ENCODE data around the gene SIM2. TPM values are rescaled to one million over a fixed set of nuclear protein-coding genes. Genes with fewer than 3 reads are reported as not detected.

Gene SIM2
- total RNA-seq (not detected in 2 replicates), polyA plus RNA-seq (not detected in 2 replicates), polyA minus RNA-seq (0.07 TPM in 1 of 2 replicates, not detected in the other)
- 0.02 TPM for total RNA-seq (2013)

GRCh38 chr21:36698981-36699545 lies at the start of gene SIM2:
Gene SIM2, plus strand, starts transcription at chr21:36699115. Its CDS starts 632 bp downstream, at chr21:36699747.
- no peaks in the 10 kb centered on the region for H4K20me1 ChIP-seq (ENCODE audit: control insufficient read depth, insufficient read depth, low read length, poor library complexity, severe bottlenecking)
- no peaks in the 10 kb centered on the region for H3K9me3 Mint-ChIP-seq (ENCODE audit: insufficient read depth)
- H3K4me2 ChIP-seq (replicated peaks; ENCODE audit: low read depth, low read length, poor library complexity, severe bottlenecking), result peak within 1 kb of the TSS; percentile 60
- ATAC-seq (ENCODE audit: low read depth), result no peak
- peaks cover 19 to 32% of the 10 kb centered on the region in 2 donors for H3K4me1 ChIP-seq (ENCODE audit: control insufficient read depth in 2 of 2, insufficient read depth in 2 of 2, low read length in 2 of 2)
- H3K36me3 ChIP-seq (replicated peaks in 1 of 2; ENCODE audit: control extremely low read depth in 1 of 2, control insufficient read depth in 1 of 2, extremely low read depth in 1 of 2, insufficient read depth in 2 of 2, low read length in 1 of 2), result no peaks in the 10 kb centered on the region
- no peak for DNase-seq
- H3K4me3 ChIP-seq (ENCODE audit: control extremely low read depth in 1 of 5, extremely low read depth in 1 of 5, insufficient read depth in 1 of 5, low read depth in 2 of 5, low read length in 4 of 5), result no peak within 1 kb of the TSS
- peak within 1 kb of the TSS; percentile 46 for H3K4me3 Mint-ChIP-seq
- peaks cover 0 to 87% (median 62%) of the 10 kb centered on the region in 4 experiments for H3K27me3 ChIP-seq (replicated peaks in 1 of 4; ENCODE audit: control extremely low read depth in 1 of 4, control insufficient read depth in 3 of 4, insufficient read depth in 4 of 4, low read length in 3 of 4)
- no peak within 1 kb of the TSS for H3K9ac ChIP-seq (ENCODE audit: low read length)
- no peaks in the 10 kb centered on the region for H3K79me2 ChIP-seq (ENCODE audit: control insufficient read depth, insufficient read depth, low read length)
- intact Hi-C loops (cut with micrococcal nuclease), result no loop called here
- CTCF ChIA-PET, result no interaction called here
- no peak within 1 kb of the TSS for H3K27ac ChIP-seq (ENCODE audit: low read length in 2 of 2)
- H3K27ac Mint-ChIP-seq, result no peak within 1 kb of the TSS
- peaks cover 0 to 47% (median 0%) of the 10 kb centered on the region in 3 donors for H3K9me3 ChIP-seq (ENCODE audit: control extremely low read depth in 1 of 3, control insufficient read depth in 2 of 3, insufficient read depth in 1 of 3, low read length in 2 of 3)
- H2AFZ ChIP-seq (ENCODE audit: insufficient read depth, low read depth, low read length, poor library complexity, severe bottlenecking), result no peak within 1 kb of the TSS
- 5% methylated on average over 55 of the region's 70 CpGs for WGBS (ENCODE audit: insufficient coverage)
- TF ChIP-seq CTCF (IDR thresholded peaks at IDR 0.05), result no peak
- TF ChIP-seq EZH2 (IDR thresholded peaks at IDR 0.05; ENCODE audit: borderline replicate concordance, insufficient read depth, low read depth, low read length, poor library complexity, severe bottlenecking), result no peak
- POLR2A ChIA-PET, result no interaction called here
- H3K27me3 Mint-ChIP-seq, result peaks cover 49% of the 10 kb centered on the region
- H3K4me1 Mint-ChIP-seq, result peaks cover 17% of the 10 kb centered on the region

- no peak for TF ChIP-seq EZH2 (IDR thresholded peaks at IDR 0.05; ENCODE audit: borderline replicate concordance, insufficient read depth, low read depth, low read length, poor library complexity, severe bottlenecking)
- TF ChIP-seq CTCF (IDR thresholded peaks at IDR 0.05), result no peak
- Histone ChIP-seq H4K20me1 (ENCODE audit: control insufficient read depth, insufficient read depth, low read length, poor library complexity, severe bottlenecking) (no peaks in the 10 kb centered on the region), H3K79me2 (ENCODE audit: control insufficient read depth, insufficient read depth, low read length) (no peaks in the 10 kb centered on the region), H3K4me3 (ENCODE audit: control extremely low read depth in 1 of 5, extremely low read depth in 1 of 5, insufficient read depth in 1 of 5, low read depth in 2 of 5, low read length in 4 of 5) (no peak overlapping the region), H3K9ac (ENCODE audit: low read length) (no peak overlapping the region), H3K27me3 (replicated peaks in 1 of 4; ENCODE audit: control extremely low read depth in 1 of 4, control insufficient read depth in 3 of 4, insufficient read depth in 4 of 4, low read length in 3 of 4) (peaks cover 0 to 3% (median 0%) of the 10 kb centered on the region in 4 experiments), H3K27ac (ENCODE audit: low read length in 2 of 2) (no peak overlapping the region), H3K4me1 (ENCODE audit: control insufficient read depth in 2 of 2, insufficient read depth in 2 of 2, low read length in 2 of 2) (no peaks in the 10 kb centered on the region), H3K4me2 (replicated peaks; ENCODE audit: low read depth, low read length, poor library complexity, severe bottlenecking) (no peak overlapping the region), H2AFZ (ENCODE audit: insufficient read depth, low read depth, low read length, poor library complexity, severe bottlenecking) (no peak overlapping the region), H3K9me3 (ENCODE audit: control extremely low read depth in 1 of 3, control insufficient read depth in 2 of 3, insufficient read depth in 1 of 3, low read length in 2 of 3) (peaks cover 0 to 2% (median 0%) of the 10 kb centered on the region in 3 donors), H3K36me3 (replicated peaks in 1 of 2; ENCODE audit: control extremely low read depth in 1 of 2, control insufficient read depth in 1 of 2, extremely low read depth in 1 of 2, insufficient read depth in 2 of 2, low read length in 1 of 2) (no peaks in the 10 kb centered on the region)
- no peak for ATAC-seq (ENCODE audit: low read depth)
- intact Hi-C loops (cut with micrococcal nuclease), result no loop called here
- POLR2A ChIA-PET, result no interaction called here
- CTCF ChIA-PET, result interaction anchor here (0.5 kb wide), 1 partner anchor 861 kb away, joined by 3 read pairs; no protein-coding TSS in a partner anchor
- Mint-ChIP-seq H3K27me3 (peaks cover 18% of the 10 kb centered on the region), H3K4me1 (no peaks in the 10 kb centered on the region), H3K27ac (no peak overlapping the region), H3K9me3 (ENCODE audit: insufficient read depth) (peaks cover 2% of the 10 kb centered on the region), H3K4me3 (no peak overlapping the region)
- no peak for DNase-seq
- 90% methylated on average over 16 of the region's 17 CpGs for WGBS (ENCODE audit: insufficient coverage)
These were observed 44.6 kb upstream of the SIM2 start for GRCh38 chr21:36654324-36654723.

Data from B cell (primary cell).